GM18519 (cell line): ENCODE results near the gene OLFML2A.
"Not testable (repeated sequence)": the region's sequence is repeated elsewhere in the genome, so short reads cannot be mapped to it uniquely, and the experiment has no call there.

Experiments
- ATAC-seq: cut with Tn5 transposase; IDR thresholded peaks from one replicate; pipeline ENCODE4 v1.9.1; 2021; ENCODE audit warnings: mild to moderate bottlenecking, moderate library complexity; ENCODE audit not compliant: unreplicated experiment, low FRiP score

The OLFML2A gene

GRCh38 chr9:124815601-124816000 lies 38.7 kb downstream of the OLFML2A start:
- ATAC-seq: no peak

GRCh38 chr9:124818431-124819281 lies 41.7 kb downstream of the OLFML2A start:
- no peak for ATAC-seq

GRCh38 chr9:124820698-124821623 lies 44.0 kb downstream of the OLFML2A start:
- no peak for ATAC-seq

- no peak for ATAC-seq
Observed at GRCh38 chr9:124828489-124829333, 51.8 kb downstream of the OLFML2A start.

DNA sequence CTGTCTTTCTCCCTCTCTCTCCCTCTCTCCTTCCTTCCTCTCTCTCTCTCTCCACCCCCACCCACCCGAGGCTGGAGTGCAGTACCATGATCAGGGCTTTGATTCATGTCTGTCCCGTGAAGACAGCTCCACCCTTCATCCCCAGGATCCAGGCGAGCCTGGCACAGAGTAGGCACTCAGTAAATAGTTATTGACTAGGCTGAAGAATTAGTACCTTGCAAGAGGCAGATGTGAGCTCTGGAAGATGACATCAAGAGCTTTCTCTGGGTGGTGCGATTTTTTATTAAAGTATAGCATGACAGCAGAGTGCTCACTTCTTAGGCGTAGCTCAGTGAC lies 52.4 kb downstream of the OLFML2A start:
- ATAC-seq: no peak

- ATAC-seq: no peak
Observed at GRCh38 chr9:124830593-124830992, 53.7 kb downstream of the OLFML2A start.

- ATAC-seq: no peak
Observed at GRCh38 chr9:124831642-124832364, 54.9 kb downstream of the OLFML2A start.

GRCh38 chr9:124834591-124834990 lies 57.7 kb downstream of the OLFML2A start:
- no peak for ATAC-seq

- ATAC-seq: no peak
Observed at GRCh38 chr9:124835026-124835557, 58.2 kb downstream of the OLFML2A start.

DNA sequence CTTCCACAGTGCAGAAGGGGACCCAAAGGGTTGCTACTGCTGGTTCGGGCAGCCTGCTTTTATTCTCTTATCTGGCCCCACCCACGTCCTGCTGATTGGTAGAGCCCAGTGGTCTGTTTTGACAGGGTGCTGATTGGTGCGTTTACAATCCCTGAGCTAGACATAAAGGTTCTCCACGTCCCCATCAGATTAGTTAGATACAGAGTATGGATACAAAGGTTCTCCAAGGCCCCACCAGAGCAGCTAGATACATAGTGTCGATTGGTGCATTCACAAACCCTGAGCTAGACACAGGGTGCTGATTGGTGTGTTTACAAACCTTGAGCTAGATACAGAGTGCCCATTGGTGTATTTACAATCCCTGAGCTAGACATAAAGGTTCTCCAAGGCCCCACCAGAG lies 61.2 kb downstream of the OLFML2A start:
- ATAC-seq: not testable (repeated sequence)

DNA sequence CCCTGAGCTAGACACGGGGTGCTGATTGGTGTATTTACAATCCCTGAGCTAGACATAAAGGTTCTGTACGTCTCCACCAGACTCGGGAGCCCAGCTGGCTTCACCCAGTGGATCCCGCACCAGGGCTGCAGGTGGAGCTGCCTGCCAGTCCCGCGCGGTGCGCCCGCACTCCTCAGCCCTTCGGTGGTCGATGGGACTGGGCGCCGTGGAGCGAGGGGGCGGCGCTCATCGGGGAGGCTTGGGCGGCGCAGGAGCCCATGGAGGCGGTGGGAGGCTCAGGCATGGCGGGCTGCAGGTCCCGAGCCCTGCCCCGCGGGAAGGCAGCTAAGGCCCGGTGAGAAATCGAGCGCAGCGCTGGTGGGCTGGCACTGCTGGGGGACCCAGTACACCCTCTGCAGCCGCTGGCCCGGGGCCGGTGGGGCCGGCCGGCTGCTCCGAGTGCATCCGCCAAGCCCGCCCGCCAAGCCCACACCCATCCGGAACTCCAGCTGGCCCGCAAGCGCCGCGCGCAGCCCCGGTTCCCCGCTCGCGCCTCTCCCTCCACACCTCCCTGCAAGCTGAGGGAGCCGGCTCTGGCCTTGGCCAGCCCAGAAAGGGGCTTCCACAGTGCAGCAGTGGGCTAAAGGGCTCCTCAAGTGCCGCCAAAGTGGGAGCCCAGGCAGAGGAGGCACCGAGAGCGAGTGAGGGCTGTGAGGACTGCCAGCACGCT lies 61.8 kb downstream of the OLFML2A start:
- ATAC-seq: not testable (repeated sequence)

DNA sequence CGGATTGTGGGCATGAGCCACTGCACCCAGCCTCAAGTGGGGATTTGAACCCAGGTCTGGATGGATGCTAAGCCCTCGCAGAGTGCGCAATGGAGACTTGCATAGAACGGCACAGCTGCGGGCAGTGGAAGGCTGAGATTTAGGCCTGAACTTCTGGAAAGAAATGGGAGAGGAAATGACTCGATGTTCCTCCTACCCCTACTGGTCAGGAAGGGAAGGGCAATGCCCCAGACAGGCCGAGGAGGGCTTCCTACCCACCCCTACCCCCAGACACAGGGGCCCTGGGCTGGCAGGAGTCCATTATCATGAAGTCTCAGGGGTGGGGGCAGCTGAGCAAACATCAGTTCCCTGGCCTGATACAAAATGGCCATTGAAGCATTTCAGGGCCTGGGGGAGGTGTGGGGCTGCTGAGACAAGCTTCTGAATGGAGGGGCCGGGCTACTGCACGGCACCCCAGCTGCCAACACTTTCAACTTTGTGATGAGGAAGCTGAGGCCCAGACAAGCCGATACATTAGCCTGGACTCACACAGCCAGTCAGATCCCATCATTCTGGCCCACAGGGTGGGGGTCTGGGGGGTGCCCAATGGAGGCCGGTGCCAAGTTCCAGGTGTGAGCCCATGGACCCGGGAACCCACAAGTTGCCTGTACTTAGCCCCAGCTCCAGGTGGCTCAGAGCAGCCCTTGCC lies 62.8 kb downstream of the OLFML2A start:
- no peak for ATAC-seq

GRCh38 chr9:124840300-124840833 lies 63.4 kb downstream of the OLFML2A start:
- no peak for ATAC-seq

DNA sequence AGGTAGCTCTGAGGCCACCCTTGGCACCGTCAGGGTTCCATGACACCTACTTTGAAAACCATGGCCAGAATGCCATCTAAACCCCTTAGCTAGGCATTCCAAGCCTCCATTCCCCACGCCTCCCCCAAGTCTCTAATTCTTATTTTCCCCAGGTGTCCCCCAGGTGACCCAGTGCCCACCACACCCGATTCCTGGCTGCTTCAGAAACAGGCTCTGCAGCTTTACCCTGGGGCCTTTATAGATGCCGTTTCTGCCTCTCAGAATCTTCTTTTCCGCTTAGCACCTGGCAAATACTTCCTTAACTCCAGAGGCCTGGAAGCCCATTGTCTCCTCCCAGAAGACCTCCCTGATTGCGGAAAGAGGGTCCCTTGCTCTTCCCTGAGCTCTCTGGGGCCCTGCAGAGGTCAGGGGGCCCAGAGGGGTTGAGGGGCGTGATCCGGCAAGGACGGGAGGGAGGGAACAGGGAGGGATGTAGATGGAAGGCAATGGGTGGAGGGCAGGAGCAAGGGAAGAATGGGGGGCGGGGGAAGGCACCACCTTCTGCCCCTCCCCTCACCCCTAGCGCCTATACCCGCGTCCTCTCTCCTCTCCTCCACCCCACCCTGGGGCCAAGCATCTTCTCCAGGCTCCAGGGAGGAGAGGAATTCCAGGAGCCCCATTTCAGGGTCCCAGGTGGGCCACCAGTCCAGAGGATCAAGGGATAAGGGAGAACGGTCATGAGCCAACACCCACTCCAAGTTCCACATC lies 64.3 kb downstream of the OLFML2A start:
- ATAC-seq: no peak

DNA sequence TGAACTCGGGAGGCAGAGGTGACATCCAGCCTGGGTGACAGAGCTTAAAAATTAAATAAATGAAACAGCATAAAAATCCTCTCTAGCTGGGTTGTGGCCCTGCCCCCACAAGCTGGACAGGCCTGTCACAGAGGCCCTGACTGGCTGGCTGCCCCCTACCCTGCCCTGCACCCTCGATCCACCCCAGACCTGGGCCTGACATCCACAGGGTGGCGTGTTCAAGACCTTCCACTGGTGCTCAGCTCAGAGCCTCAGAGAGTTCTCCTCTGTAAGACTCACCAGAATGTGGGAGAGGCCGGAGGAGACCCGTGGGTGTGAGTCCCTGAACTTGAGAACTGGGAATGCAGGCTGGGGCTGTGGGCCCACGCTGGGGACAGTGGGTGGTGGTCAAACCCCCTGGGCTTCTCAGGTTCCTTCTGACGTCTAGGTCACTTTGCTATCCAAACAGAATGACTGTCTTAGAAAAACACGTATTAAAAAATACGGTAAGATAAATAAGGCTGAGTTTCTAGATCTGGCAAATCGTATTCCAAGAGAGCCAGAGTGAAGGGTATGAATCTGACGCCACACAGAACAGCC lies 66.6 kb downstream of the OLFML2A start:
- ATAC-seq: no peak

DNA sequence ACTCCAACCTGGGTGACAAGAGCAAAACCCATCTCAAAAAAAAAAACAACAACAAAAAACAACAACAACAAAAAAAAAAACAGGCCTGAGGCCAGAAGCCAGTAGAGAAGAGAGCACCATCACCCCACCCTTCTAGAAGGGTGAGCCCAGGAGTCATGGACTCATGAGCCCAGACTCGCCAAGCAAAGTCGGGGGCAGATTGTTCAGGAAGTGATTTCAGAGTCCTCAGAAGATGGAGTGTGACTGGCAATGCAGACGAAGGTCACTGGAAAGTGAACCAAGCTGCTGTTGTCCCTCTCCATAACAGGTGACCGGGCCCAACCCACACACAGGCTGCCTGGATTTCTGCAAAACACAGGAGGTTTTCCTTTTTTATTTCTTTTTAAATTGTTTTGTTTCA lies 67.4 kb downstream of the OLFML2A start:
- no peak for ATAC-seq

DNA sequence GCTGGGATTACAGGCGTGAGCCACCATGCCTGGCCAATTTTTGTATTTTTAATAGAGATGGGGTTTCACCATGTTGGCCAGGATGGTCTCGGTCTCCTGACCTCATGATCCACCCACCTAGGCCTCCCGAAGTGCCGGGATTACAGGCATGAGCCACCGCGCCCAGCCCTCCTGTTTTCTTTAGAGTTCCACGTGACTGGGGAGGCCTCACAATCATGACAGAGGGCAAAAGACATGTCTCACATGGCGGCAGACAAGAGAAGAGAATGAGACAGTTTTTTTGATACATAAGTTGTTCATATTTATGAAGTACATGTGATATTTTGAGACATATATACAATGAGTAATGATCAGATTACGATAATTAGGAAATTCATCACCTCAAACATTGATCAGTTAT lies 69.5 kb downstream of the OLFML2A start:
- not testable (repeated sequence) for ATAC-seq
